WTC11 (cell line): ENCODE measurements around the gene TMEM30B. TPM values are rescaled to one million over a fixed set of nuclear protein-coding genes. Genes with fewer than 3 reads are reported as not detected.
"Not testable (repeated sequence)": the region's sequence is repeated elsewhere in the genome, so short reads cannot be mapped to it uniquely, and the experiment has no call there.

Source experiments
- ATAC-seq: fragments of 200-7000 bp; cut with Tn5 transposase; 2 replicates; pipeline ENCODE4 v1.10.0; 2021; ENCODE audit warnings: mild to moderate bottlenecking, moderate library complexity
- CTCF ChIA-PET: fragments of 300-600 bp; sonication (Branson Sonifier 250); formaldehyde crosslinking; loops from one replicate; lab custom pipeline; 2021; ENCODE audit warnings: antibody characterized with exemption; lab: Charles Lee
- POLR2A ChIA-PET: fragments of 350-600 bp; sonication (Branson Sonifier 250); formaldehyde crosslinking; loops from one replicate; lab custom pipeline; 2021; ENCODE audit warnings: antibody characterized with exemption; lab: Charles Lee
- DNase-seq: peaks from one replicate; pipeline ENCODE4 v3.0.0; 2021; ENCODE audit warnings: low spot score
- H3K27ac Mint-ChIP-seq: 2 replicates; pipeline ENCODE4 v1.8.0; 2021; ENCODE audit warnings: mixed read lengths
- H3K27me3 Mint-ChIP-seq: 2 replicates; pipeline ENCODE4 v1.8.0; 2021; ENCODE audit warnings: low read depth, mild to moderate bottlenecking, moderate library complexity, mixed read lengths
- H3K36me3 Mint-ChIP-seq: 2 replicates; pipeline ENCODE4 v1.8.0; 2021; ENCODE audit warnings: mixed read lengths
- H3K4me1 Mint-ChIP-seq: 2 replicates; pipeline ENCODE4 v1.8.0; 2022; ENCODE audit warnings: mixed read lengths
- H3K4me3 Mint-ChIP-seq: 2 replicates; pipeline ENCODE4 v1.8.0; 2021; ENCODE audit warnings: mild to moderate bottlenecking, moderate library complexity, mixed read lengths
- H3K9me3 Mint-ChIP-seq: 2 replicates; pipeline ENCODE4 v1.8.0; 2021; ENCODE audit warnings: mixed read lengths
- ATF2 ChIP-seq: sonication (generic); formaldehyde crosslinking; IDR thresholded peaks from 2 replicates; pipeline ENCODE4 v1.8.1; 2022; ENCODE audit warnings: low read depth, missing genetic modification reagents, borderline replicate concordance
- CBFB ChIP-seq: sonication (generic); formaldehyde crosslinking; IDR thresholded peaks from 2 replicates; pipeline ENCODE4 v1.8.1; 2022; ENCODE audit warnings: mild to moderate bottlenecking, low read depth, missing genetic modification reagents
- E2F1 ChIP-seq: sonication (generic); formaldehyde crosslinking; IDR thresholded peaks from 2 replicates; pipeline ENCODE4 v1.8.0; 2022; ENCODE audit warnings: mild to moderate bottlenecking, missing genetic modification reagents
- ERG ChIP-seq: fragments of 250-450 bp; sonication (Bioruptor Pico); IDR thresholded peaks from 2 replicates; pipeline ENCODE4 v1.8.0; 2021; ENCODE audit warnings: mild to moderate bottlenecking
- JAZF1 ChIP-seq: fragments of 250-450 bp; sonication (Bioruptor Pico); IDR thresholded peaks from 2 replicates; pipeline ENCODE4 v1.9.0; 2021; ENCODE audit warnings: moderate library complexity, mild to moderate bottlenecking, inconsistent platforms
- KAT7 ChIP-seq: sonication (generic); formaldehyde crosslinking; IDR thresholded peaks from 2 replicates; pipeline ENCODE4 v1.8.1; 2023; ENCODE audit warnings: missing genetic modification reagents, mild to moderate bottlenecking, borderline replicate concordance
- MLX ChIP-seq: sonication (generic); formaldehyde crosslinking; IDR thresholded peaks from 2 replicates; pipeline ENCODE4 v1.8.1; 2023; ENCODE audit warnings: mild to moderate bottlenecking, missing genetic modification reagents, moderate library complexity
- MXD4 ChIP-seq: fragments of 250-450 bp; sonication (Bioruptor Pico); IDR thresholded peaks from 2 replicates; pipeline ENCODE4 v1.8.0; 2021; ENCODE audit warnings: mild to moderate bottlenecking, moderate library complexity, borderline replicate concordance
- TEAD1 ChIP-seq: sonication (generic); formaldehyde crosslinking; IDR thresholded peaks from 2 replicates; pipeline ENCODE4 v1.8.0; 2022; ENCODE audit warnings: mild to moderate bottlenecking, missing genetic modification reagents
- ZNF416 ChIP-seq: fragments of 250-450 bp; sonication (Bioruptor Pico); IDR thresholded peaks from 2 replicates; pipeline ENCODE4 v1.9.0; 2021; ENCODE audit warnings: mild to moderate bottlenecking, inconsistent platforms
- total RNA-seq: library from RNA; stranded (reverse); gene quantifications from 3 replicates; pipeline ENCODE4 v1.2.3, GENCODE V29; 2021

The TMEM30B gene
- total RNA-seq, 1 experiment from 2014 or later, result 17.8 TPM

DNA sequence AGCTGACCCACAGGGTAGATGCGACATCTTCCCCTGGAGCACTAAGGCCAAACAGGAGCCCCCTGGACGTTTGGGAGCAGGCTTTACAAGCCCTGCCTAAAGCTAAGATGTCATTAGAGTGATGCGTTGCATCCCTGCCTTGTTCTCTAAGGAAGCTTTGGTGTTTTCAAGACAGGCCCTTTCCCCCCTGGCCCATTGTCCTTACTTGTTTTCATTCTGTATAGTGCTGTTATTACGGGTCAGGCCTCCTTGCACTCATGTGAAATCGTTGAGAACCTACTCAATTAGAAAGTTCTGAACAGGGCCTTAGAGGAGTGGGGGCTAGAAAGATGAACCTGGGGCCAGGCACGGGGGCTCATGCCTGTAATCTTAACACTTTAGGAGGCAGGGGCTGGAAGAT lies 38.6 kb upstream of the TMEM30B start (continued):
- TF ChIP-seq ATF2 (no peak), E2F1 (CRISPR knock-in tag) (no peak), TEAD1 (CRISPR knock-in tag) (no peak), MXD4 (CRISPR knock-in tag) (no peak), MLX (CRISPR knock-in tag) (no peak), ERG (CRISPR knock-in tag) (no peak)
- TF ChIP-seq, all 79 proteins: peak for 0

GRCh38 chr14:61319086-61319485 lies 37.9 kb upstream of the TMEM30B start:
- ChIA-PET CTCF (interaction anchor here (1.0 kb wide), 1 partner anchor 10 kb away, joined by 3 read pairs; no protein-coding TSS in a partner anchor), POLR2A (no interaction called here)
- Mint-ChIP-seq H3K4me1 (peaks cover 11% of the 10 kb centered on the region), H3K4me3 (no peak overlapping the region), H3K27me3 (peaks cover 32% of the 10 kb centered on the region), H3K9me3 (peaks cover 8% of the 10 kb centered on the region), H3K27ac (no peak overlapping the region), H3K36me3 (no peaks in the 10 kb centered on the region; the same call in none of the 2 replicates)
- no peak for TF ChIP-seq JAZF1 (CRISPR knock-in tag)
- no peak for ATAC-seq
- DNase-seq, result no peak

- ChIA-PET POLR2A (no interaction called here), CTCF (no interaction called here)
- Mint-ChIP-seq H3K27ac (no peak overlapping the region), H3K4me1 (no peaks in the 10 kb centered on the region), H3K4me3 (no peak overlapping the region), H3K27me3 (no peaks in the 10 kb centered on the region), H3K36me3 (peaks cover 16% of the 10 kb centered on the region), H3K9me3 (peaks cover 40% of the 10 kb centered on the region)
- ATAC-seq (no peak), DNase-seq (no peak)
- no peak for TF ChIP-seq MLX (CRISPR knock-in tag)
- TF ChIP-seq ERG (CRISPR knock-in tag), result no peak
- no peak for TF ChIP-seq CBFB
- no peak for TF ChIP-seq KAT7 (CRISPR knock-in tag)
- no peak for TF ChIP-seq ZNF416 (CRISPR knock-in tag)
These were observed 34.2 kb upstream of the TMEM30B start for GRCh38 chr14:61315313-61315712.

- Mint-ChIP-seq H3K36me3 (peaks cover 29% of the 10 kb centered on the region), H3K9me3 (peaks cover 54% of the 10 kb centered on the region)
- H3K4me1 Mint-ChIP-seq, DNase-seq, H3K27ac Mint-ChIP-seq, ATAC-seq, POLR2A ChIA-PET, H3K27me3 Mint-ChIP-seq, H3K4me3 Mint-ChIP-seq: not testable (repeated sequence)
- CTCF ChIA-PET, result interaction anchor here (1.3 kb wide), 1 partner anchor 11 kb away, joined by 3 read pairs; no protein-coding TSS in a partner anchor
These were observed 27.6 kb upstream of the TMEM30B start for GRCh38 chr14:61308701-61309100.
